NCI-H146 treated with DMSO at 0.1 percent for 48 hours (cell line): Measurements from ENCODE around the gene BDKRB2.

Experiments
- DNase-seq: peaks from one replicate; lab custom pipeline; 2025; ENCODE audit not compliant: unreplicated experiment; lab: John Stamatoyannopoulos, UW

Gene BDKRB2

GRCh38 chr14:96204151-96205058, at the start of gene BDKRB2:
BDKRB2 (plus strand) TSS chr14:96204839; CDS start chr14:96237108, 32,269 bp downstream.
- DNase-seq: peak; percentile 60

- no peak for DNase-seq
Observed at GRCh38 chr14:96154900-96155299, 49.7 kb upstream of the BDKRB2 start.

GRCh38 chr14:96156804-96157760, 47.6 kb upstream of the BDKRB2 start:
- DNase-seq: no peak

GRCh38 chr14:96158735-96159134, 45.9 kb upstream of the BDKRB2 start:
- no peak for DNase-seq

GRCh38 chr14:96160076-96160912, 44.3 kb upstream of the BDKRB2 start:
- no peak for DNase-seq

GRCh38 chr14:96160913-96161310, 43.7 kb upstream of the BDKRB2 start:
- DNase-seq: no peak

GRCh38 chr14:96161636-96162035, 43.0 kb upstream of the BDKRB2 start:
- no peak for DNase-seq

GRCh38 chr14:96162265-96162664, 42.4 kb upstream of the BDKRB2 start:
- no peak for DNase-seq

- DNase-seq: no peak
Observed at GRCh38 chr14:96162741-96163140, 41.9 kb upstream of the BDKRB2 start.

GRCh38 chr14:96164861-96165490, 39.7 kb upstream of the BDKRB2 start:
- DNase-seq: no peak

GRCh38 chr14:96165493-96166436, 38.9 kb upstream of the BDKRB2 start:
- no peak for DNase-seq

- no peak for DNase-seq
Observed at GRCh38 chr14:96166461-96167223, 38.0 kb upstream of the BDKRB2 start.

GRCh38 chr14:96167224-96168148, 37.2 kb upstream of the BDKRB2 start:
- DNase-seq: no peak

- DNase-seq: no peak
Observed at GRCh38 chr14:96168581-96168980, 36.1 kb upstream of the BDKRB2 start.

GRCh38 chr14:96170961-96171592, 33.6 kb upstream of the BDKRB2 start:
- no peak for DNase-seq

- no peak for DNase-seq
Observed at GRCh38 chr14:96173636-96174475, 30.8 kb upstream of the BDKRB2 start.
